ENCODE measurements around the gene RCC1. TPM values are rescaled to one million over a fixed set of nuclear protein-coding genes. Genes with fewer than 3 reads are reported as not detected.
"Not testable (repeated sequence)": the region's sequence is repeated elsewhere in the genome, so short reads cannot be mapped to it uniquely, and the experiment has no call there.

RCC1 gene
- total and polyA plus RNA-seq, 12 donors, result 12.6 to 24.4 (median 17.2) TPM

DNA sequence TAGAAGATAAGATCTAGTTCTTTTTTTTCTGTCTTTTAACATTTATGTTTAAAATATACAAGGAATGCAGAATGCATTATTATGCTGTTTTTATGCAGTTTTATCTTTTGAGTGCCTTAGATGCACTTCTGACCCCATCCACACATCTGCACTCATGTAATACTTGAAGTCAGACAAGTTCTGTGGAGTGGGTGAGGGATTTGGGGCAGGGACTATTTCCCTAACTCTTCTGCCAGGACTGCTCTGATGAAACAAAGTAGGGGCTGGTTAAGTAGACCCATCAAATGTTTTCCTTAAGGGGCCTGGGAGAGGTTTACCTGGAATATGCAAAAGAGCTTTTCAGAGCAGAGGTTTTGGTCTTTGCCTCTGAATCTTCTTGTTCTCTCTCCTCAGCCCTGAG is 58.5 kb downstream of the RCC1 start:
- Histone ChIP-seq H3K4me3 (no peak overlapping the region), H3K27me3 (no peaks in the 10 kb centered on the region), H3K36me3 (replicated peaks in 1 of 2) (peaks cover 0 to 89% of the 10 kb centered on the region in 2 donors), H3K9me3 (replicated peaks in 1 of 3) (no peaks in the 10 kb centered on the region), H3K27ac (no peak overlapping the region), H3K4me1 (replicated peaks in 1 of 2) (no peaks in the 10 kb centered on the region)
- TF ChIP-seq, protein P1, sequence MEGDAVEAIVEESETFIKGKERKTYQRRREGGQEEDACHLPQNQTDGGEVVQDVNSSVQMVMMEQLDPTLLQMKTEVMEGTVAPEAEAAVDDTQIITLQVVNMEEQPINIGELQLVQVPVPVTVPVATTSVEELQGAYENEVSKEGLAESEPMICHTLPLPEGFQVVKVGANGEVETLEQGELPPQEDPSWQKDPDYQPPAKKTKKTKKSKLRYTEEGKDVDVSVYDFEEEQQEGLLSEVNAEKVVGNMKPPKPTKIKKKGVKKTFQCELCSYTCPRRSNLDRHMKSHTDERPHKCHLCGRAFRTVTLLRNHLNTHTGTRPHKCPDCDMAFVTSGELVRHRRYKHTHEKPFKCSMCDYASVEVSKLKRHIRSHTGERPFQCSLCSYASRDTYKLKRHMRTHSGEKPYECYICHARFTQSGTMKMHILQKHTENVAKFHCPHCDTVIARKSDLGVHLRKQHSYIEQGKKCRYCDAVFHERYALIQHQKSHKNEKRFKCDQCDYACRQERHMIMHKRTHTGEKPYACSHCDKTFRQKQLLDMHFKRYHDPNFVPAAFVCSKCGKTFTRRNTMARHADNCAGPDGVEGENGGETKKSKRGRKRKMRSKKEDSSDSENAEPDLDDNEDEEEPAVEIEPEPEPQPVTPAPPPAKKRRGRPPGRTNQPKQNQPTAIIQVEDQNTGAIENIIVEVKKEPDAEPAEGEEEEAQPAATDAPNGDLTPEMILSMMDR (IDR thresholded peaks at IDR 0.05), result no peak
- TF ChIP-seq POLR2A (IDR thresholded peaks at IDR 0.05), result no peak
- DNase-seq, result no peak
- intact Hi-C loops (cut with DNase I), result no loop called here

DNA sequence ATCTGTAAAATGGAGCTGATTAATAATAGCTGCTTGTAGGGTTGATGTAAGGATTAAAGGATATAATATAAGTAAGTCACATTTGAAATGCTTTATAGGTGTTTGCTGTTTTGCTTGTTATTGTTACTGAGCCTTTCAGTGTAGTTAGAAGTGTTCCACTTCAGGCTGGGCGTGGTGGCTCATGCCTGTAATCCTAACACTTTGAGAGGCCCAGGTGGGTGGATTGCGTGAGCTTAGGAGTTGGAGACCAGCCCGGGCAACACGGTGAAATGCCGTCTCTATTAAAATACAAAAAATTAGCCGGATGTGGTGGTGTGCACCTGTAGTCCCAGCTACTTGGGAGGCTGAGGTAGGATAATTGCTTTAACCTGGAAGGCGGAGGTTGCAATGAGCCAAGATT is 59.2 kb downstream of the RCC1 start:
- H3K36me3 ChIP-seq (replicated peaks in 1 of 2), result peaks cover 0 to 82% of the 10 kb centered on the region in 2 donors
- no peak for DNase-seq
- intact Hi-C loops (cut with DNase I), result no loop called here
- WGBS, 4 donors, result 93 to 99% (median 98%) methylated on average over 7 of the region's 7 CpGs
- no peak overlapping the region for H3K27ac ChIP-seq
- no peak overlapping the region for H3K4me3 ChIP-seq
- H3K9me3 ChIP-seq (replicated peaks in 1 of 3), result no peaks in the 10 kb centered on the region
- TF ChIP-seq POLR2A (IDR thresholded peaks at IDR 0.05), result no peak
- H3K27me3 ChIP-seq, result no peaks in the 10 kb centered on the region
- H3K4me1 ChIP-seq (replicated peaks in 1 of 2), result no peaks in the 10 kb centered on the region

DNA sequence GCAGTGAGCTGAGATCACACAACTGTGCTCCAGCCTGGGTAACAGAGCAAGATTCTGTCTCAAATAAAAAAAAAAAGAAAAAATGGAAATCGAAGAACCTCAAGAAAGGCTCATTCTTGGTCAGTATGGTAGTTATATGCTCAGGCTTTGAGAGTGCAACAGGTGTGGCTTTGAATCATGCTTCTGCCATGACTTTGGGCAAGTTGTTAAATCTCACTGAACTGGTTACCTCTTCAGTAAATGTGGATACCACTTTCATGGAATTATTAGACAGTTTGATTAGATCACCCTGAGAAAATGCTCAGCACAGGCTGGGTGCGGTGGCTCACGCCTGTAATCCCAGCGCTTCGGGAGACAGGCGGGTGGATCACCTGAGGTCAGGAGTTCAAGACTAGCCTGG is 59.9 kb downstream of the RCC1 start:
- H3K9me3 ChIP-seq (replicated peaks in 1 of 3), result no peaks in the 10 kb centered on the region
- WGBS, 4 donors, result 95 to 99% (median 97%) methylated on average over 6 of the region's 6 CpGs
- no peaks in the 10 kb centered on the region for H3K27me3 ChIP-seq
- H3K27ac ChIP-seq, result no peak overlapping the region
- intact Hi-C loops (cut with DNase I), result no loop called here
- no peak overlapping the region for H3K4me3 ChIP-seq
- TF ChIP-seq POLR2A (IDR thresholded peaks at IDR 0.05), result no peak
- TF ChIP-seq, protein P1 (IDR thresholded peaks at IDR 0.05), result no peak
- H3K36me3 ChIP-seq (replicated peaks in 1 of 2), result peaks cover 0 to 79% of the 10 kb centered on the region in 2 donors
- no peaks in the 10 kb centered on the region for H3K4me1 ChIP-seq (replicated peaks in 1 of 2)
- no peak for DNase-seq

DNA sequence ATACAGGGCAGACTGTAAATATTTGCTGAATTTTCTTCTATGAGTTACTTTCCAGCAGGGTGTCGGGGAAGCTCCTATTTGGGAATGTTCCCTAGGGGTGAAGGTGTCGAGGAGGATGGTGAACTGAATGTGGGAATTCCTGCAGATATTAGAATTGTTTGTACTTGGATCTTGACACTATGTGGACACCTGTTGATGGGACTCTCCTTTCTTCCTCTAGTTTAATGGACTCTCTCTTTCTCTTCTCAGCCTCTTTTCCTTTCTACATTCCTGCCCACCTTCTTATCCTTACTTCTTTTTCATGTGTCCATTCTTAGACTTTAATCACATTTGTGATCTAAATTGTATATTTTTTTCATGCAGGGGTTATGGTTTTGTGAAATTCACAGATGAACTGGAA is 61.1 kb downstream of the RCC1 start:
- 90 to 100% (median 94%) methylated on average over 2 of the region's 2 CpGs for WGBS, 4 donors
- DNase-seq, result no peak
- TF ChIP-seq POLR2A (IDR thresholded peaks at IDR 0.05), result no peak
- TF ChIP-seq, protein P1 (IDR thresholded peaks at IDR 0.05), result no peak
- H3K36me3 ChIP-seq (replicated peaks in 1 of 2), result peaks cover 0 to 79% of the 10 kb centered on the region in 2 donors
- H3K27ac ChIP-seq, result no peak overlapping the region
- H3K27me3 ChIP-seq, result no peaks in the 10 kb centered on the region
- H3K4me1 ChIP-seq (replicated peaks in 1 of 2), result no peaks in the 10 kb centered on the region
- intact Hi-C loops (cut with DNase I), result no loop called here
- no peaks in the 10 kb centered on the region for H3K9me3 ChIP-seq (replicated peaks in 1 of 3)
- H3K4me3 ChIP-seq, result no peak overlapping the region

DNA sequence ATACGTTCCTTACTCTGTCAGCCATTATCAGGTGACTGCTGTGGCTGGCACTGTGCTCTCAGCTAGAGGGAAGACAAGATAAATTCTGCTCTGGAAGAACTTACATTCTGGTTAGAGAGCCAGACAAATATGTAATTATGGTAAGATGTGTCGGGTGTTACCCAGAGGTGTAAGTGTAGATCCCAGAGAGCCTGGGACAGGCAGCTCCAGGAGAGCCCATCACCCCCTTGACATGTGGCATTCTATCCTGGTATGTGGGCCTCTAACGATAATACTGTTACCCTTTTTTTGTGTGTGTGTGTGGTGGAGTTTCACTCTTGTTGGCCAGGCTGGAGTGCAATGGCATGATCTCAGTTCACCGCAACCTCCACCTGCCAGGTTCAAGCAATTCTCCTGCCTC is 66.1 kb downstream of the RCC1 start:
- no peaks in the 10 kb centered on the region for H3K27me3 ChIP-seq
- 86 to 96% (median 92%) methylated on average over 3 to 4 of the region's 4 CpGs for WGBS, 4 donors
- DNase-seq, result no peak
- no peak for TF ChIP-seq POLR2A (IDR thresholded peaks at IDR 0.05)
- TF ChIP-seq, protein P1 (IDR thresholded peaks at IDR 0.05), result no peak
- H3K36me3 ChIP-seq (replicated peaks in 1 of 2), result peaks cover 0 to 54% of the 10 kb centered on the region in 2 donors
- intact Hi-C loops (cut with DNase I), result no loop called here
- H3K9me3 ChIP-seq (replicated peaks in 1 of 3), result no peaks in the 10 kb centered on the region
- H3K27ac ChIP-seq, result no peak overlapping the region
- H3K4me1 ChIP-seq (replicated peaks in 1 of 2), result no peaks in the 10 kb centered on the region
- H3K4me3 ChIP-seq, result no peak overlapping the region

DNA sequence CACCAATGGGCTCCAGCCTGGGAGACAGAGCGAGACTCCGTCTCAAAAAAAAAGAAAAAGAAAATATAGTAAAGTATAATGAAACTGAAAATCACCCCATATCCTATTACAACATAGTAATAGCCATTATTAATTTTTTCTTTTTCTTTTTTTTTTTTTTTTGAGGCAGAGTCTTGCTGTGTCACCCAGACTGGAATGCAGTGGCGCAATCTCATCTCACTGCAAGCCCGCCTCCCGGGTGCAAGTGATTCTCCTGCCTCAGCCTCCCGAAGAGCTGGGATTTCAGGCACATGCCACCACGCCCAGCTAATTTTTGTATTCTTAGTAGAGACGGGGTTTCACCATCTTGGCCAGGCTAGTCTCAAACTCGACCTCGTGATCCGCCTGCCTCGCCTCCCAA is 67.0 kb downstream of the RCC1 start:
- H3K36me3 ChIP-seq (replicated peaks in 1 of 2), result peaks cover 0 to 54% of the 10 kb centered on the region in 2 donors
- H3K27me3 ChIP-seq; intact Hi-C loops (cut with DNase I); H3K27ac ChIP-seq; H3K4me1 ChIP-seq (replicated peaks in 1 of 2); H3K4me3 ChIP-seq; H3K9me3 ChIP-seq (replicated peaks in 1 of 3): not testable (repeated sequence)
- WGBS, 4 donors, result 84 to 91% (median 89%) methylated on average over 12 of the region's 12 CpGs
- peak in 4 of 7 donors; percentile 26 to 49 (median 40) for DNase-seq

Measured in adrenal gland (tissue), 12 donors.